MV-4-11 (cell line): ENCODE measurements around the gene OR52N5.

Experiments
- DNase-seq: peaks from one replicate; lab custom pipeline; 2025; lab: John Stamatoyannopoulos, UW

OR52N5 gene

DNA sequence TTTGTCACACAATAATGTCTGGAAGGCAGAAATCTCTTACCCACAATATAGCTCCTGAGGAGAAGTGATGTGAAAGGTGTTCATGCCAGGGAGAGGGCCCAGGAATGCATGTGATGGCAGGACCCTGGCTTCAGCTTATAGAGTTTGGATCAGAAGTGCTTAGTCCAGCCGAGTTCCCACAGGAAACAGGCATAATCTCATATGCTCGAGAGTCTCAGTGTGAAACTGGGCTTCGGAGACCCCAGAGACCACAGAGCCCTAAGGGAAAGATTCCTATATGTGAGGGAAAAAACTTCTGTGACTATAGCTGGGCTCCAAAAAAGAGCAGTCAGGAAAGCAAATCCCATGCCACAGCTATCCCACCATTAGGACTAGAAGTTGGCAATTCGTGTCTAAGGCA, at the start of gene OR52N5:
TSS of gene OR52N5 (minus strand) at position 101 of the 400 bp plus-strand sequence. CDS start 4,721 bp downstream, outside the sequence.
- DNase-seq = no peak

DNA sequence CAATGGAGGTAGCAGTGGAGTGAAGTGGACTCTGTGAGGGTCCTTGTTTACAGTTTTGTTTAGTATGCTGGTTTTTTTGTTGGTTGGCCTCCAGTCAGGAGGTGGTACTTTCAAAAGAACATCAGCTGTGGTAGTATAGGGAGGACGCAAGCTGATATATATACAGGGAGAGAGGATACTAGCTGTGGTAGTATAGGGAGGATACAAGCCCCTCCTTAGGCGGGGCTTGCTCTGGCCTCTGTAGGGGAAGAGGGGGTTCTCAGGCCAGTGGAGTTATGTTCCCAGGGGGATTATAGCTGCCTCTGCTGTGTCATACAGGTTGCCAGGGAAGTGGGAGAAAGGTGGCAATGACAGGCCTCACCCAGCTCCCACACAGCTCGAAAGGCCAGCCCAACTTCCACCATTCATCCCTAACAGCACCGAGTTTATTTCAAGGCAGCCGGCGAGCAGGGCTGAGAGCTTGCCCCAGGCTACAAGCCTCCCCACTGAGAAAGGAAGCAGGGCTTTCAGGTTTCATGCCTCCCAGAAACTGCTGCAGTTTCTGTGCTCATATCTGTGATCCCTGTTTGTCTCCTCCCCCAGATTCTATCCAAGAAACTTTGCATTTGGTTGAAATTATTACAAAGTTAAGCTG, 48.2 kb upstream of the OR52N5 start:
- DNase-seq = no peak

DNA sequence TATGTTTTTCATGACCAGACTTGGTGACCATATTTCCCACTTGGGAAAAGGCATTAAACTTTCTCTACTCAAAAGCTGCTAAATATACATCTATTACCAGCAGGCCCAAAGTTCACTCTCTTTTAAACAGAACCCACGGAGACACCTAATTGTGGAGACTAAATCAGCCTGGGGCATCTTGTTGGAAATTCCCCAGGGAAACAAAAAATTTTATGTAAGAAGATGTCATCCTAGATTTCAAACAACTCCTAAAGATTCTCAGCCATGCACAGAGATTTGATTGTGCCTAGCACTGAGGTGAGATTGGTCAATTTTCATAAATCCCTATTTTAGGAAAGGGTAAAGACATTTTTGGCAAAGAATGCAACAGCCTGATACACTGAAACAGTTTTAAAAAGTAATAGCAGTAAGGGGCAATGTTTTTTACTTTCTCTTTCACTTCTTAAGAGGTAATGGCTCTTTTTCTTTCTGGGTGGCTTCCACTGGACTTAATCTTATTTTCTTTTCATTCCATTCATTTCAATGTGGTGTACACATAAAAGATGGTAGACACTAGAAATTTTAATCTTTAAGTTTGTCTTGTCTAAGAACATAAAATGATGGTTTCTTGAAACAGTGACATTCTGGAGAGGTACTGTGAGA, 35.2 kb upstream of the OR52N5 start:
- DNase-seq = no peak

DNA sequence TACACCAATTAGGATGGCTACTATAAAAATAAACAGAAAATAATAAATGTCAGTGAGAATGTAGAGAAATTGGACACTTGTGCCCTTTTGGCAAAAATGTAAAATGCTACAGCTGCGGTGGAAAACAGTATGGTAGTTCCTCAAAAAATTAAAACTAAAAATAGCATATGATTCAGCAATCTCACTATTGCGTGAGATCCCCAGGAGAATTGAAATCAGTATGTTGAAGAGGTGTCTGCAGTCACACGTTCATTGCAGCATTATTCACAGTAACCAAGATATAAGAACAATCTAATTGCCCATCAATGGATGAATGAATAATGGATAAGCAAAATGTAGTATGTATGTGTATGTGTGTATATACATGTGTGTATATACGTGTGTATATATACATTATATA, 32.4 kb upstream of the OR52N5 start:
- peak; percentile 89 for DNase-seq

DNA sequence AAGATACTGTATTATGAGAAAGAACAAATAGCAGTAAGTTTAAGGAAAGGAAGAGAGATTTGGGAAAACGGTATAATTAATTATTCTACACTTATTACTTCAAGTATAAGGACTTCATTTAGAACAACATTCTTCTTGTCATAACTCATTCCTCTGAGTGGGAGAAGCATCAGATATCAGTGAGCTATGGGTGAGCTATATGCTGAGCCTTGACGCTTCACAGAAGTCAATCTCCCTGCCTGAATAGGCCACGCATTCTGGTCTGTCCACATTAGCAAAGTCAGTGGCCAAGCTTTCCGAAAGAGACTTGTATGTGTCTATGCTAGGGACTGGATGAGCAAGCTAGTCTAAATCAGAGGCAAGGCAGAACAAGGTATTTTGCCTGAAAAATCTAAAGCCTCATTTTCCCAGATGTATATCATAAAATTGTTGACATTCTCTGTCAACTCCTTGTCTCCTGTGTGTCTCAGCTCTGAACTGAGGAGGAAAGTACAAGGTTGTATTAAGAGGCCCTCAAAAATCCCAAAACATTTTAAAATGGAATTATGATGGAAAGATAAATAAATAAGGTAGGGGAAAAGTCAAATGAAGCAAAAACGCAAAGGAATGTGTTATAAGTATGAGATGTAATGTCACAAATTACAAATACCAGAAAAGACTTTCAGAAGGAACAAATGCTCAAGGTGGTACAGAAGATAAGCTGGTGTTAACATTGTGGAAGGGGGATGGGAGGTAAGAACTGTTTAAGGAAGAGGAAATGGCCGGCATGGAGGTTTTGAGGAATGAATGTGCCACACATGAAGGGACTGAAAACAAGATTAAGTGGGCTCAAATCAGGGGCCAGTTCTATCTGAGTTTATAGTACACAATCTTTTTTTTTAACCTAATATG, 27.0 kb upstream of the OR52N5 start:
- peak; percentile 5 for DNase-seq

- peak; percentile 7 for DNase-seq
Measured at GRCh38 chr11:5809122-5809519, 26.0 kb upstream of the OR52N5 start.

DNA sequence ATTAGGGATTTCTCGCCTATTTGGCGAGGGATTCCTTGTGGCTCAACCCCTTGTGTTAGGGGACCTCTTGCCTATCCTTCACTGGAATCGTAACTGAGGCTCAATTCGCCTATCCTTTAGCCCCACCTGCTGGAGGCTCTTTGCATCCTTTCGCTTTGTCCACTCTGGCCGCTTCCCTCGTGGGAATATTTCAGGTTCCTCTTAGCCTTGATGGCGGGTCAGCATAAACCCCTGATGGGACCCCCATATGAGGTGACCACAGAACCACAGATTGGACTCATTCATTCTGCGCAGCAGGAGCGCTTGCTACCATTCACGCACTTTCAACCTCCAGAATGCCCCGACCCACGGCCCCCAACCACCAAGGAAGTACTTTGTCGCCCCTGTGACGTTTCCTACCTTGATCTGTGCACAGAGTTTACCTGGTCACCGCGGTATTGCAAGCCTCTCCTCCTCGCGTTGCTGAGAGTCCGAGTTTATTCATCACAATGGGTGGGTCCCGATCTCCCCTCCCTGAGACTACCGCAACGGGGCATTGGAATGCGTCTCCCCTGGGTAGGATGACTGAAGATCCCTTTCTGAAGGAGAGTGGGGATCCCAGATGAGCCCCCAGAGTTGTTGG, 25.5 kb upstream of the OR52N5 start, which contains the start of gene OR52N2:
TSS of gene OR52N2 (plus strand) at position 425 of the 622 bp plus-strand sequence. CDS start 11,412 bp downstream, outside the sequence.
- DNase-seq = peak; percentile 63

DNA sequence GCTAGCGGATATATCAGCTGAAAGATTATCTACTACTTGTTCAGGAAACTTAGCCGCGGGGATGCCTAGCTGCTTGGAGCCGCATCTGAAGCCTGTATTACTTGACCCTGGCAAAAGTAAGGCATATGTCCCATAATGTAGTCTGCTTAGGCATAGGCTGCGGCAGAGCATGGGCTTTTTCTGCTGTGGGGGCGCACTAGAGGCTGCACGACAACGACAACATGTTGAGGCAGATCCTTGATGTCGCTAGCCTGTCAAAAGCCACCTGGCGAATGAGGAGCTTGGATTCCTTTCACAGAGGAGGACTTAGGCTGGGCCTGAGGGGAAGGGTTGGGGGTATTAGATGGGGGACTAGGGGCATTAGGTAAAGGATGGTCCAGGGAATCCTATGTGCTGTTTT, 24.4 kb upstream of the OR52N5 start:
- DNase-seq = no peak

DNA sequence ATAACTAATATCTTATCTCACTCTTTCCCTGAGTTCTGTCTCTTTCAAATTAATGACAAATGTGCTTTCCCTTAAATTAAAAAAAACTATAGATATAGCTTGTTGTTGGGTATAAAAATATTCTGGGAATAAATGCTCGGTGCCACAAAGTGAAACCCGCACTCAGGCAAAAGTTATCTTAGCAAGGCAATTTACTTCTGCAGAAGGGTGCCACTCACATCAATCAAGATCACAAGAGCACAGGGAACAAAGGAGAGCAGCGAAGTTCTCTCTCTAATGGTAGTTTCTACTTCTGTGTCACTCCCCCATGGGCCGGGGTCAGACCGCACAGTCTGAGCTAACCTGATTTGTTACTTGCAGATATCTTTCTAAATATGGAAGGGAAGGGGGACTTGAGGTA, 20.8 kb upstream of the OR52N5 start:
- DNase-seq = no peak

GRCh38 chr11:5796541-5796940, 13.4 kb upstream of the OR52N5 start:
- no peak for DNase-seq

DNA sequence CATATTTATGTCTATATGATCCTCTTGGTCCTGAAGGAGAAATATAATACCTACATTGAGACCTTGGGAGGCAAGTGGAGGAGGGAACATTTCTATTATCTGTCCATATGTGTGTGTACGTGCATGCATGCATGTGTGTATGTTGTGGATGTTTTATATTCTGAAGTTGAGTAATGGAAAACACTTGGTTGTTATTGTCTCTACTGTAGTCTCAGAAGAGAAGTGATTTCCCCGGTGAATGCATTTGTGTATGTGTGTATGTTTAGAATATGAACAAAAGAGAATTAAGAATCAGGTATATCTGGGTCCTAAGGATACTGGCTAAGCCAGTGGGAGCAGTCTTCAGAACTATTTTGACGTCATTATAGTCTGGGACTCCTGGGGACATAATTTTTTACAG, 8.0 kb upstream of the OR52N5 start, which contains the start of gene OR52N1:
TSS of gene OR52N1 (minus strand) at position 101 of the 400 bp plus-strand sequence. CDS start 2,449 bp downstream, outside the sequence.
- no peak for DNase-seq

DNA sequence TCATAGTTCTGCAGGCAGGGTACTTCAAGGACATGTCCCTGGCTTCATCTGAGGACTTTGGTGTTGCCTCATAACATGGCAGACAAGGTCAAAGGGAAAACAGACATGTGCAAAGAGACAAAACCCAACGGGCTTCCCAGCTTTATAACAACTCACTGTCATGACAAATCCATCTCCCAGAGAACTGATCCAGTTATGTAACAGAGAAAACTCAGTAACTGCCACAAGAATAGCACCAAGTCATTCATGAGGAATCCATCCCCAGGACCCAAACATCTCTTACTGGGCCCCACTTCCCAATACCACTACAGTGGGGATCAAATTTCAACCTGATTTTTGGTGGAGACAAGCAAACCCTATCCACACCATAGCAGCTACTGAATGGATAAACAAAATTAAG, 16.1 kb downstream of the OR52N5 start:
- no peak for DNase-seq

GRCh38 chr11:5753943-5754342, 29.2 kb downstream of the OR52N5 start, which contains the start of gene OR52N4:
TSS of gene OR52N4 (plus strand) at chr11:5754243. CDS start at chr11:5754741, 498 bp downstream.
- DNase-seq = no peak

GRCh38 chr11:5749836-5750235, 33.3 kb downstream of the OR52N5 start:
- no peak for DNase-seq

- DNase-seq = no peak
Measured at GRCh38 chr11:5746614-5747013, 36.5 kb downstream of the OR52N5 start.

DNA sequence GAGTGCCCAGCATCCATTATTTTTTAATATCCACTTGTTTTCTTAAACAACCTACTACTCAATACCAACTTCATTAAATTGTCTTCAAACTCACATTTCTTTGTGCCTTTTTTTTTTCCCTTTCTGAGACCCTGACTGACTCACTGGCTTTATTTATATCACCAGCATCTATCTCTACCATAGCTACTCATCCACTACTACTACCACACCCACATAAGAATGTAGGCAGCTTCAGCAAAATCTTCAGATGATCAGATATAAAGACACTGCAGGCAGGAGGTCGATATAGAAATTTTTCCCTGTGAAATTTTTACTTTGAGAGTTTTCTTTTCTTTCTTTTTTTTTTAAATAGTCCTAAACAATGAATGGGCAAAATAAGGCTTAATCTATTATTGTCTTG, 44.7 kb downstream of the OR52N5 start:
- DNase-seq = no peak

GRCh38 chr11:5737670-5738392, 45.3 kb downstream of the OR52N5 start:
- DNase-seq = no peak

GRCh38 chr11:5737091-5737490, 46.1 kb downstream of the OR52N5 start:
- DNase-seq = no peak

GRCh38 chr11:5736396-5736795, 46.8 kb downstream of the OR52N5 start, which contains the start of gene OR56B1:
TSS of gene OR56B1 (plus strand) at chr11:5736448. CDS start at chr11:5736517, 69 bp downstream.
- DNase-seq = no peak

GRCh38 chr11:5727691-5728090, 55.5 kb downstream of the OR52N5 start:
- no peak for DNase-seq

GRCh38 chr11:5726351-5726750, 56.8 kb downstream of the OR52N5 start:
- DNase-seq = no peak
